GM18868 (cell line): ENCODE results near the gene TAF1B.

ENCODE experiments used
- ATAC-seq: cut with Tn5 transposase; IDR thresholded peaks from one replicate; pipeline ENCODE4 v1.9.1; 2021; ENCODE audit warnings: mild to moderate bottlenecking, moderate library complexity; ENCODE audit not compliant: unreplicated experiment

TAF1B gene

GRCh38 chr2:9937258-9937657 lies 94.0 kb downstream of the TAF1B start:
- ATAC-seq: no peak

GRCh38 chr2:9937968-9938367 lies 94.7 kb downstream of the TAF1B start:
- no peak for ATAC-seq

DNA sequence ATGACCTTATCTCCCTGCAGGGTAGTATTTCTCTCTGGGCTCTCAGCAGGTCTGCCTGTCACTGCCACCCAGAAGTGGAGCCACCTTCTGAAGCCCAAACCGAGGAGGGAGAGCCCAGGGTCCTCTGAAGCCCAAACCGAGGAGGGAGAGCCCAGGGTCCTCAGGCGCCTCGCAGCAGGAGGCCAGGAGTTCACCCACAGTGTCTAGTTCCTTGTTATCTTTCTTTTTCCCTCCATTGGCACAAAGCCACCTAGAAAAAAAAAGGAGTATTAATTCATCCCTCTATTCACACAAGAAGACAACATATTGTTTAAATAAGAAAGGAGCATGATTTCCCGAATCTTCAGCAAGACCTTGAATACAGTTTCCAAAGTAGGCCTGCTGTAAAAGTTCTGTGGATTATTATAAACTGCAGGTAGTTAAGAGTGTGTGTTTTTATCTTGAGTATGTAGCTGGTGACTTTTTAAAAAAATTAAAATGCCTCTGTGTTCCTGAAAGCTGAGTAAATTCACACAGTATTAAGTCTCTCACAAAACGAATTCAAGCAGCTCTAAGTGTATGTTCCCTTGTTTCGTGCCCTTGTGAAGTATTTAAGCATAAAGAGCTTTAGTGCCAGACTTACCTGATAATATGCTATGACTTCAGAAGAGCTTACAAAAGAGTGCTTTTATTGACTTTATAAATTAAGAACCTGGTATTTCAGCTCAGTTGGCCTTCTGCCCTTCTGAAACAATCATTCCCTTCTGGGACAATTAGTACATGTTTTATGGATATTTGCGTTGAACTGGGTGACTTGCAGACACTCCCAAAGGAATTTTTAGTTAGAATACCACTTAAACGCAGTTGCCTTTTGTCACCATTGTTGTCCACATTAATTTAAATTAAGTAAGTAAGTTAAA lies 96.6 kb downstream of the TAF1B start:
- no peak for ATAC-seq

GRCh38 chr2:9941196-9941995 lies 98.1 kb downstream of the TAF1B start:
- ATAC-seq: no peak

GRCh38 chr2:9941996-9942390 lies 98.7 kb downstream of the TAF1B start:
- ATAC-seq: no peak

GRCh38 chr2:9944330-9944758 lies 101.1 kb downstream of the TAF1B start:
- no peak for ATAC-seq

DNA sequence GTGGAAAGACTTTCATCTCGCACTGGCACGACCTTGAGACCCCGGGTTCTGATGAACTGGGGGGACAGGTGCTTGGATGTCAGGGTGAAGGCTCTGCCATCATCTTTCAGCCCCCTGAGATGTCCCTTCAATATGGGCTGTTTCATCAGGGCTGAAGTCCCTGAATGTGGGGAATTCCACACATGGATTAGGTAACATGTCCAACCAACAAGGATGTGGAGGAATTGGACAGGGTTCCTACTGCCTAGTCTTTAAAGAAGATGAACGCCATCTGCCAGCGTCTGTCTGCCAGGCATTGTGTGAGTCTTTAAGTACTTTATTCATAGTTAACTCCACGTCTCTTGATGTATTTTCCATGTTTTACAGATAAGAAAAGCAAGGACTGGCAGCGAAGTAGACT lies 102.3 kb downstream of the TAF1B start:
- ATAC-seq: no peak

DNA sequence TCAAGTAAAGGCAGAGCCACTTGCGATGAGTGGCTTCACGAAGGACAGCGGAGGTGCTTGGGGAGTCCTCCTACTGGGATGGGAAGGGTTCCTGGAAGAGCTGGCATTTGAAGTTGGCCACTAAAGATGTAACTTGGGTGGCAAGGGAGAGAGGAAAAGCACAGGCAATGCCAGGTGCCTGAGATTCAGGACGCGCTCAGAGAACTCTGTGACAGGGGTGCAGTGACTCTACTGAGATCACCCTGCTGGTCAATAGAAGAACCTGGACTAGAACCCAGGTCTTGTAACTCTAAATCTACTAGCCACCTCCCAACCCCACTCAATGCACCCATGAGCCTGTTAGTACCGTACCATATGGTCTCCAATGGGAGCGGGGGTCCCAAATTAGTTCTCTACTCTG lies 102.8 kb downstream of the TAF1B start:
- no peak for ATAC-seq

- ATAC-seq: no peak
Measured at GRCh38 chr2:9946818-9947217, 103.5 kb downstream of the TAF1B start.

- ATAC-seq: no peak
Measured at GRCh38 chr2:9948721-9949120, 105.4 kb downstream of the TAF1B start.

DNA sequence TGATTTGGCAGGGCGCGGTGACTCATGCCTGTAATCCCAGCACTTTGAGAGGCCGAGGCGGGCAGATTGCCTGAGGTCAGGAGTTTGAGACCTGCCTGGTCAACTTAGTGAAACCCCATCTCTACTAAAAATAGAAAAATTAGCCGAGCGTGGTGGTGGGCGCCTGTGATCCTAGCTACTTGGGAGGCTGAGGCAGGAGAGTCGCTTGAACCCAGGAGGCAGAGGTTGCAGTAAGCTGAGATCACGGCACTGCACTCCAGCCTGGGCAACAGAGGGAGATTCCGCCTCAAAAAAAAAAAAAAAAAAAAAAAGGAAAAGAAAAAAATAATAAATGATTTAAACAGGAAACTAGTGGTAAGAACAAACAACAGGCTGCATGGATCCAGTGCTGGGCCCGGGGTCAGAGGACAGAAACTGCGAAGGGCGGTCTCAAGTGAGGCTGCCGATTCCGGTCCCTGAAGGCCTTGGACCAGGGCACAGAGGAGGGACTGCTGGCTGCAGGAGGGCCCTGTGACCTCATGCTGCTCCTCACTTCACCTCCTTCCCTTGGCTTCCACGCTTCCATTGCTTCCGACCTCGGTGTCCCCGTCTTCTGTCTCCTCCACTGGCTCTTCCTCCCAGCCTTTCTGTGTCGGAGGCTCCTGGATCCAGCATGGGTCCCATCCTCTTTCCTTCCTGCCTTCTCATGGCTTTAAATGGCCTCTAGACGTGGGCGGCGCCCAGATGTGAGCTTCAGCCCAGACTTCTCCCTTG lies 106.1 kb downstream of the TAF1B start:
- ATAC-seq: no peak

GRCh38 chr2:9949992-9950520 lies 106.8 kb downstream of the TAF1B start:
- ATAC-seq: no peak

- ATAC-seq: peak; percentile 39
Measured at GRCh38 chr2:9950521-9951271, 107.4 kb downstream of the TAF1B start.

DNA sequence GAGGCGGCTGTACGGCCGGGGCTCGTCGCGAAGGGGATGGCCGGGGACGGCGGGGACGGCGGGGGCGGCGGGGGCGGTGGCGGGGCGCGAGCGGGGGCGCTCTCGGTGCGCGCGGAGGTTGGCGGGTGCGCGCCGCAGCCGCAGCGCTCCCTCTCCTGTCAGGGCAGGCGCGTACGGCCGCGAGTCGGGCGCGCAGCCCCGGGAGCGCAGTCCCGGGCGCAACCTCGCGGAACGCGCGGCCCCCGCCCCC lies 107.9 kb downstream of the TAF1B start:
- ATAC-seq: no peak

GRCh38 chr2:9951522-9952285 lies 108.4 kb downstream of the TAF1B start, which contains the start of gene GRHL1:
Gene GRHL1, plus strand, starts transcription at chr2:9951693. Its CDS starts 141 bp downstream, at chr2:9951834.
- ATAC-seq: peak; percentile 97

- no peak for ATAC-seq
Measured at GRCh38 chr2:9952286-9952737, 109.0 kb downstream of the TAF1B start.

DNA sequence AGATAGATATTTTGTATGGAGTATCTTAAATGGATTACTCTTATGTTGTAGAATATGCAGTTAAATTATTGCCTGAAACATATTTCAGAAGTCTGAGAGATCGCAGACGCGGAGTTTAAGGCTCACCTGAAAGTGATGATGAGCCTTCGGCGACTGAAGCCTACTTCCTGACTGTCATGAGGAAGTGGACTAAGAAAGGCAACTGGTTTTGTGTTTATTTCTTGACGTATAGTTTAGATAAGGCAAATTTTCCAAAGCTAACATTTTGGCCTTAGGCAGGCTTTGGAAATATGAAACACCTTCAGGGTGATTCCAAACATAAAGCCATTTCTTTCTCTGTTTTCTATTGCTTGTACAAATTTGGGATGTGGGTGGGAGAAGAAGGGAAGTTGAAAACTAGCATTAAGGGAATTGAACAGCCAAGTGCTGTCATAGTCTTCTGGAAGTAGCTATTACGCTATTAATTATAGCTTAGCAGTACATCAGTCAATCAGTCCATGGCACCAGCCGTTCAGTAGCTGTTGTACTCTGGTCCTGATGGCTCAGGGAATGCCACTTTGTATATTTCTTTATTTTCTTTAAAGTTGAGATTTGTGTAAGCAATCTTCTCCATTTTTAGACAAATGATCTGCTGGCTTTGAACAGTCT lies 109.7 kb downstream of the TAF1B start:
- ATAC-seq: no peak

DNA sequence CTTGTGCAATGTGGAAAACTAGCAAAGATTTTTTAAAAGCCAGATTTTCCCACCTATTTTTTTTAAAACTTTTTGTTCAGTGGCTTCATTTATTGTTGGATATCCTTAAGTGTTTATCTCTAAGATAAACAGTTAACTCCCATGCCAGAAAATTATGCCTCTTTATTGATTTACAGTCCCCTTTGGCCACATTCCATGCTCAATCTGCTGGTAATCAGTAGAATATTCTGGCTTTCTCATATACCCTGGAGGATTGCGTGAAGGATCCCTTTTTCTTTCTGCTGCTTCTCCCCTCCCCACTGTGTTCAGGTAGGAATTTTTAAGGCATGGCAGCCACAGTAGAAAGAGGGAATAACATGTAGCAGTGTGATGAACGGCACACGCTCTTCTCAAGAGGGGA lies 110.9 kb downstream of the TAF1B start:
- ATAC-seq: no peak

DNA sequence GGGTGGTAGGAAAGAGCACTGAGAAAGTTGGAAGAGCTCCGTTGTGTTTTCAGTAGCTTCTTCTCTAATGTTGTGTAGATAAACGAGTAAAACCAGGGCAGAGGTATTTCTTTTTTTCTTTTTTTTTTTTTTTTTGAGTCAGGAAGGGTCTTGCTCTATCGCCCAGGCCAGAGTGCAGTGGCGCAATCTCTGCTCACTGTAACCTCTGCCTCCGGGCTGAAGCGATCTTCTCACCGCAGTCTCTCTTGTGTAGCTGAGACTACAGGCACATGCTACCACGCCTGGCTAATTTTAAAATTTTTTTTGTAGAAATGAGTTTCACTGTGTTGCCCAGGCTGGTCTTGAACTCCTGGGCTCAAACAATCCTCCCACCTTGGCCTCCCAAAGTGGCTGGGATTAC lies 114.8 kb downstream of the TAF1B start:
- ATAC-seq: no peak
